ENCODE measurements around the gene HEATR5B. TPM values are rescaled to one million over a fixed set of nuclear protein-coding genes. Genes with fewer than 3 reads are reported as not detected.
"Not testable (repeated sequence)": the region's sequence is repeated elsewhere in the genome, so short reads cannot be mapped to it uniquely, and the experiment has no call there.

The HEATR5B gene
- total and polyA plus RNA-seq, 8 donors, result 8.7 to 15.5 (median 13.3) TPM

- Histone ChIP-seq H3K27ac (no peak overlapping the region), H3K4me1 (peaks cover 0 to 5% (median 0%) of the 10 kb centered on the region in 3 donors), H3K27me3 (no peaks in the 10 kb centered on the region), H3K36me3 (no peaks in the 10 kb centered on the region), H3K4me3 (no peak overlapping the region), H3K9me3 (no peaks in the 10 kb centered on the region)
- no peak for FAIRE-seq
- TF ChIP-seq CTCF (IDR thresholded peaks at IDR 0.05), result no peak
- intact Hi-C loops (cut with DNase I), result no loop called here
- WGBS, 2 donors, result 95% methylated on average over 2 of the region's 2 CpGs
- ATAC-seq, result no peak
- no peak for DNase-seq
Measured at GRCh38 chr2:36951027-36951518, 133.1 kb downstream of the HEATR5B start.

GRCh38 chr2:36949845-36950244, 134.3 kb downstream of the HEATR5B start:
- Histone ChIP-seq H3K9me3 (no peaks in the 10 kb centered on the region), H3K4me1 (peaks cover 0 to 5% (median 0%) of the 10 kb centered on the region in 3 donors), H3K36me3 (no peaks in the 10 kb centered on the region), H3K4me3 (no peak overlapping the region), H3K27me3 (no peaks in the 10 kb centered on the region), H3K27ac (no peak overlapping the region)
- TF ChIP-seq CTCF (IDR thresholded peaks at IDR 0.05), result no peak
- DNase-seq (no peak), ATAC-seq (no peak), FAIRE-seq (no peak)
- intact Hi-C loops (cut with DNase I), result no loop called here
- WGBS, 2 donors, result 74 to 86% methylated on average over 1 of the region's 1 CpG

GRCh38 chr2:36945240-36945639, 138.9 kb downstream of the HEATR5B start:
- H3K4me1 ChIP-seq; FAIRE-seq; ATAC-seq; H3K27ac ChIP-seq; intact Hi-C loops (cut with DNase I); H3K27me3 ChIP-seq; H3K36me3 ChIP-seq; H3K4me3 ChIP-seq; H3K9me3 ChIP-seq; DNase-seq: not testable (repeated sequence)
- WGBS, 2 donors, result 92 to 99% methylated on average over 10 of the region's 10 CpGs

GRCh38 chr2:36941867-36942266, 142.3 kb downstream of the HEATR5B start:
- H3K27me3 ChIP-seq, result no peaks in the 10 kb centered on the region
- H3K4me3 ChIP-seq, result no peak overlapping the region
- no peaks in the 10 kb centered on the region for H3K4me1 ChIP-seq
- 89 to 90% methylated on average over 4 of the region's 4 CpGs for WGBS, 2 donors
- no peaks in the 10 kb centered on the region for H3K9me3 ChIP-seq
- ATAC-seq, result no peak
- no peak for TF ChIP-seq CTCF (IDR thresholded peaks at IDR 0.05)
- H3K36me3 ChIP-seq, result no peaks in the 10 kb centered on the region
- no peak for FAIRE-seq
- no peak overlapping the region for H3K27ac ChIP-seq
- DNase-seq, result no peak
- intact Hi-C loops (cut with DNase I), result no loop called here

- ATAC-seq; DNase-seq; intact Hi-C loops (cut with DNase I); H3K4me1 ChIP-seq; H3K4me3 ChIP-seq; H3K9me3 ChIP-seq; H3K27me3 ChIP-seq; H3K27ac ChIP-seq; H3K36me3 ChIP-seq: not testable (repeated sequence)
- peak; percentile 95 for FAIRE-seq
Measured at GRCh38 chr2:36936526-36936925, 147.6 kb downstream of the HEATR5B start.

- intact Hi-C loops (cut with DNase I); H3K27me3 ChIP-seq; H3K4me3 ChIP-seq; H3K9me3 ChIP-seq; H3K4me1 ChIP-seq; FAIRE-seq; H3K36me3 ChIP-seq; DNase-seq; ATAC-seq: not testable (repeated sequence)
- peak overlapping the region in 2 of 4 donors; percentile 54 to 72 for H3K27ac ChIP-seq
- WGBS, 2 donors, result 96 to 97% methylated on average over 6 of the region's 6 CpGs
Measured at GRCh38 chr2:36931688-36932087, 152.5 kb downstream of the HEATR5B start.

Other genes with a start within 250 kb of the HEATR5B start
- gene STRN, start 117.8 kb downstream of the HEATR5B start, total RNA-seq, result 10 to 100 TPM in 2 of 6 donors, 1 to 10 TPM in 4; 6.9 to 16.2 (median 8.7) TPM
- 1 to 10 TPM; 1.8 to 3.0 TPM for gene STRN, start 117.8 kb downstream of the HEATR5B start, polyA plus RNA-seq
- 1 to 10 TPM; 1.4 to 2.8 (median 2.0) TPM for gene GPATCH11, start 146 bp upstream of the HEATR5B start, total RNA-seq
- 1 to 10 TPM; 1.5 to 2.0 TPM for gene GPATCH11, start 146 bp upstream of the HEATR5B start, polyA plus RNA-seq
- 10 to 100 TPM; 11.6 to 22.6 (median 14.6) TPM for gene EIF2AK2, start 72.6 kb upstream of the HEATR5B start, total RNA-seq
- 1 to 10 TPM; 2.6 to 5.4 TPM for gene EIF2AK2, start 72.6 kb upstream of the HEATR5B start, polyA plus RNA-seq
- gene SULT6B1, start 104.3 kb upstream of the HEATR5B start, total RNA-seq, result not detected
- not detected for gene SULT6B1, start 104.3 kb upstream of the HEATR5B start, polyA plus RNA-seq
- gene CEBPZOS, start 112.1 kb upstream of the HEATR5B start, total RNA-seq, result 10 to 100 TPM; 13.7 to 19.7 (median 15.7) TPM
- gene CEBPZOS, start 112.1 kb upstream of the HEATR5B start, polyA plus RNA-seq, result 10 to 100 TPM; 23.4 to 35.3 TPM
- 10 to 100 TPM; 20.6 to 31.2 (median 25.7) TPM for gene CEBPZ, start 147.2 kb upstream of the HEATR5B start, total RNA-seq
- 10 to 100 TPM; 30.8 to 41.4 TPM for gene CEBPZ, start 147.2 kb upstream of the HEATR5B start, polyA plus RNA-seq
- gene NDUFAF7, start 147.3 kb upstream of the HEATR5B start, total RNA-seq, result 1 to 10 TPM; 4.7 to 8.0 (median 6.9) TPM
- 10 to 100 TPM in 1 of 2 donors, 1 to 10 TPM in 1; 8.0 to 20.0 TPM for gene NDUFAF7, start 147.3 kb upstream of the HEATR5B start, polyA plus RNA-seq
- gene PRKD3, start 240.5 kb upstream of the HEATR5B start, total RNA-seq, result 10 to 100 TPM in 3 of 6 donors, 1 to 10 TPM in 3; 6.7 to 17.2 (median 9.2) TPM
- 1 to 10 TPM; 4.1 to 5.5 TPM for gene PRKD3, start 240.5 kb upstream of the HEATR5B start, polyA plus RNA-seq